GM10266 (cell line): ENCODE results near the gene OTUD1.

ENCODE experiments used
- DNase-seq: peaks from one replicate; pipeline ENCODE4 v3.0.0; 2012; ENCODE audit errors: extremely low spot score
- TF ChIP-seq, protein P1 (sequence below): IDR thresholded peaks from 2 replicates; pipeline ENCODE4 v1.5.1; 2012; ENCODE audit warnings: mild to moderate bottlenecking, low read depth; ENCODE audit not compliant: control insufficient read depth, insufficient read depth; ENCODE audit errors: missing control alignments

Gene OTUD1

DNA sequence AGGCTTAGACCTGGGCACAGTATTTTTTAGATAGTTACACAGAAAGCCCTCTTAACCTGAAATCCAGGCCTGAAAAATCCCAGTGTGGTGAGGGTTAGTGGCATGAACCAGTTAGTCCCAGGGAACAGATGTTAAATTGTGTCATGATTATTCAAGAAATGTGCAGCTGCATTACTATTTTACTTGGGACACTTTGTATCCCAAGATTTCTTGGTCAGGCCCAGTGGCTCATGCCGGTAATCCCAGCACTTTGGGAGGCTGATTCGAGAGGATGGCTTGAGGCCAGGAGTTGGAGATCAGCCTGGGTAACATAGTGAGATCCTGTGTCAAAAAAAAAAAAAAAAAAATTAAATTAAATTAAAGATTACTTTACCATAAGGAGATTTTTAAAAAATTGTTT, 36.0 kb upstream of the OTUD1 start:
- DNase-seq = no peak
- TF ChIP-seq, protein P1, sequence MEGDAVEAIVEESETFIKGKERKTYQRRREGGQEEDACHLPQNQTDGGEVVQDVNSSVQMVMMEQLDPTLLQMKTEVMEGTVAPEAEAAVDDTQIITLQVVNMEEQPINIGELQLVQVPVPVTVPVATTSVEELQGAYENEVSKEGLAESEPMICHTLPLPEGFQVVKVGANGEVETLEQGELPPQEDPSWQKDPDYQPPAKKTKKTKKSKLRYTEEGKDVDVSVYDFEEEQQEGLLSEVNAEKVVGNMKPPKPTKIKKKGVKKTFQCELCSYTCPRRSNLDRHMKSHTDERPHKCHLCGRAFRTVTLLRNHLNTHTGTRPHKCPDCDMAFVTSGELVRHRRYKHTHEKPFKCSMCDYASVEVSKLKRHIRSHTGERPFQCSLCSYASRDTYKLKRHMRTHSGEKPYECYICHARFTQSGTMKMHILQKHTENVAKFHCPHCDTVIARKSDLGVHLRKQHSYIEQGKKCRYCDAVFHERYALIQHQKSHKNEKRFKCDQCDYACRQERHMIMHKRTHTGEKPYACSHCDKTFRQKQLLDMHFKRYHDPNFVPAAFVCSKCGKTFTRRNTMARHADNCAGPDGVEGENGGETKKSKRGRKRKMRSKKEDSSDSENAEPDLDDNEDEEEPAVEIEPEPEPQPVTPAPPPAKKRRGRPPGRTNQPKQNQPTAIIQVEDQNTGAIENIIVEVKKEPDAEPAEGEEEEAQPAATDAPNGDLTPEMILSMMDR = no peak

DNA sequence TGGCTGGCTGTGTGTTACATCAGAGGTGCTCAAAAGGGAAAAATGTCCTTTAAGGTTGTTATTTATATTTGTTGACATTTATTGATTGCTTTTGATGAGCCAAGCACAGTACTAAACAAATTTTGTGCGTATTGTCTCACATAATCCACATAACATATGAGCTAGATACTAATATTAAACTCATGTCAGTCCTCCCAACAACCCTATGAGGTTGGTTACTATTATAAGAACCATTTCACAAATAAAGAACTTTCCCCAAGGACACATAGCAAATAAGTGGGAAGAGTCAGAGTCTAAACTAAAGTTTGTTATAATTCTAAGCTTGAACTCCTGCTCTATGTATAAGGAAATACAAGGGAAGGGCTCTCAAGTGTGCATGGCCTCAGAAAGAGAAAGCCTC, 35.6 kb upstream of the OTUD1 start:
- DNase-seq = no peak

DNA sequence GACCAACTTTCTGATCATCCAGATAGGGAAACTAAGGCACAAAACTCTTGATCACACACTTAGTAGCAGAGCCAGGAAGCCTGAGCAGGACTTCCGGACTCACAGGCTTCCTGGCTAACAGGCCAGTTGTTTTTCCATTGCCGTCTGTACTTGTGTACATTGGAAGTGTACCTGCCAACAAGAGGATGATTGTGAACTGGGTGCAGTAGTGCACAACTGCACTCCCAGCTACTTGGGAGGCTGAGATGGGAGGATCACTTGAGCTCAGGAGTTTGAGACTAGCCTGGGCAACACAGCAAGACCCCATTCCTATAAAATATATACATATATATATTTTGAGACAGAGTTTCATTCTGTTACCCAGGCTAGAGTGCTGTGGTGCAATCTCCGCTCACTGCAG, 35.2 kb upstream of the OTUD1 start:
- TF ChIP-seq, protein P1 = no peak
- DNase-seq = no peak

More for the DNA sequence above, 35.6 kb upstream of the OTUD1 start:
- TF ChIP-seq, protein P1 = no peak

DNA sequence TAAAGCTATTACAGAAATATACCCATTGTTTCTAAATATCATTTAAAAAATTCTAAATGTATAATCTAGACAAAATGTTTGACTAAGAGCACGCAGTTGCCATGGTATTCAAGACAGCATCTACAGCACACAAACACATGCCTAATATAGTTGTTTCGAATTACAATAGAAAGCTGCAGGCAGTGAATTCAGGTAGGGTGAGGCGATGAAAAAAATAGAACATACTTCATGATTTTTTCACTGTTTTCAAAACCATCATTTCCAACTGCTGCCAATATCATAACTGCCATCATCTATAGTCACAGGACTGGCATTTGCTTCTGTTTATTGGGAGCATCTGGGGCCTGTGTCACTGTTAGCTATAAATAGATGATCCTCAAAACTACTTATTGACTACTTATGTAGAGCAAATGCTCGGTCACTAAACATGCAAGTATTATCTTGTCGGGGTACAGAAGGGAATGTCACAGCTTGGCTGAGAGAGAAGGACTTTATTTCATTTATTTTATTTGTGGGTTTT, 34.4 kb upstream of the OTUD1 start:
- no peak for DNase-seq
- TF ChIP-seq, protein P1 = no peak

DNA sequence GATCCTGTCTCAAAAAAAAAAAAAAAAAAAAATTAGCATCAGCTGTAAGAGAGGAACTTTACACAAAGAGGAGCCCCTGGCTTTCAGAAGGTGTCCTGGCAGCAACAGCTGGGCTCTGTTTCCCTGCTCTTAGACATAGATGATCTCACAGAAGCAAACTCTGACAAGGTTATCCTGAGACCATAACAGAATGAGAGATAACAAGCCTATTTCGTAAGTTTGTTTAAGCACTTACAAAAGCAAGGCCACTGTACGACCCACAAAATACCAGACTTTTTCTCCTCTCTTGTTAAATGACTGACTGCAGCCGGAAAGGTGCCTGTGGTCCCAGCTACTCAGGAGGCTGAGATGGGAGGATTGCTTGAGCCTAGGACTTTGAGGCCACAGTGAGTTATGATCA, 33.3 kb upstream of the OTUD1 start:
- no peak for DNase-seq
- TF ChIP-seq, protein P1 = no peak

DNA sequence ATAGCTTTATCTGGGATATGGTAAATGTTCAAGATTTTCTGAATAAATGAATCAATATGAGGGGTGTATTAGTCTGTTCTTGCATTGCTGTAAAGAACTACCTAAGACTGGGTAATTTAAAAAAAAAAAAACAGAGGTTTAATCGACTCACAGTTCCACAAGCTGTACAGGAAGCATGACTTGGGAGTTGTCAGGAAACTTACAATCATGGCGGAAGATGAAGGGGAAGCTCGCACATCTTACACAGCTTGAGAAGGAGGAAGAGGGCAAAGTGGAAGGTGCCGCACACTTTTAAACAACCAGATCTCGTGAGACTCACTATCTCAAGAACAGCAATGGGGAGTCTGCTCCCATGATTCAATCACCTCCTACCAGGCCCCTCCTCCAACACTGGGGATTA, 32.5 kb upstream of the OTUD1 start:
- TF ChIP-seq, protein P1 = no peak

DNA sequence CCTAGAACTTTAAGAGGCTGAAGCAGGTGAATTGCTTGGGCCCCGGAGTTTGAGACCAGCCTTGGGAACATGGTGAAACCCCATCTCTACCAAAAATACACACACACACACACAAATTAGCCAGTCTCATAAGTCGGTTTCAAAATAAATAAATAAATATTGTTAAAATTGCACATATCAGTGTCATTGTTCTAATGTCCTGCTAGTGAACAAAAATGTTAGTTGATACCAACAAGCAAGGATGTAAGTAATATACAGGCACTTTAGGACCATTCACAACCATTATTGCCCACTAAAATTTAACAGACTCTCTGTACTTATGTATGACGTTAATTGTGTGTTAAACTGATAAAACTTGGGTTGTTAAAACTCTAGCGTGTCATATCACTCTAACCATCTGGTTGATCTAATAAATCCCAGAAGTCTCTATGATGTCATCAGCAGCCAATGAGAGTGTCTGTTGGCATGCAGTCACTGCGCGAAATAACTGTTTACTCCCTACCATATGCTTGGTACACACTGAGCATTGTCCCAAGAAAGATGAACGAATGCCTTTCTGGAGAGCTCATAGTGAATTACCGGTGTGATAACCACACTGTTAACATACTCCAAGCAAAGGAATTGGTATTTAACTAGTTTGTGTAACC, 30.4 kb upstream of the OTUD1 start:
- TF ChIP-seq, protein P1 = no peak
- no peak for DNase-seq

More for the DNA sequence above, 32.5 kb upstream of the OTUD1 start:
- DNase-seq = no peak
